ENCODE measurements around the gene MAN1C1. TPM values are rescaled to one million over a fixed set of nuclear protein-coding genes. Genes with fewer than 3 reads are reported as not detected.

The MAN1C1 gene
- total RNA-seq, 1 donor from 2014 or later = 22.6 TPM

DNA sequence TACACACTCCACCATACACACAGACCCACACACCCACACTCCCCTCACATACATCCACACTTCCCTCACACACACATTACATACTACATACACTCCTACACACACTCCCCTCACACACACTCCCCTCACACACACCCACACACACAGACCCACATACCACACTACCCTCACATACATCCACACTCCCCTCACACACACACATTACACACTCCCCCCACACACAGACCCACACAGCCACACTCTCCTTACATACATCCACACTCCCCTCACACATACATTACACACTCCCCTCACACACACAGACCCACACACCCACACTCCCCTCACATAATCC lies 150.8 kb downstream of the MAN1C1 start:
- Mint-ChIP-seq H3K4me1 (peaks cover 52% of the 10 kb centered on the region), H3K9me3 (no peaks in the 10 kb centered on the region), H3K36me3 (ENCODE audit: low read depth) (no peaks in the 10 kb centered on the region), H3K27me3 (ENCODE audit: low read depth) (no peaks in the 10 kb centered on the region), H3K4me3 (no peak overlapping the region), H3K27ac (ENCODE audit: unreplicated experiment) (no peak overlapping the region)
- TF ChIP-seq, protein P1, sequence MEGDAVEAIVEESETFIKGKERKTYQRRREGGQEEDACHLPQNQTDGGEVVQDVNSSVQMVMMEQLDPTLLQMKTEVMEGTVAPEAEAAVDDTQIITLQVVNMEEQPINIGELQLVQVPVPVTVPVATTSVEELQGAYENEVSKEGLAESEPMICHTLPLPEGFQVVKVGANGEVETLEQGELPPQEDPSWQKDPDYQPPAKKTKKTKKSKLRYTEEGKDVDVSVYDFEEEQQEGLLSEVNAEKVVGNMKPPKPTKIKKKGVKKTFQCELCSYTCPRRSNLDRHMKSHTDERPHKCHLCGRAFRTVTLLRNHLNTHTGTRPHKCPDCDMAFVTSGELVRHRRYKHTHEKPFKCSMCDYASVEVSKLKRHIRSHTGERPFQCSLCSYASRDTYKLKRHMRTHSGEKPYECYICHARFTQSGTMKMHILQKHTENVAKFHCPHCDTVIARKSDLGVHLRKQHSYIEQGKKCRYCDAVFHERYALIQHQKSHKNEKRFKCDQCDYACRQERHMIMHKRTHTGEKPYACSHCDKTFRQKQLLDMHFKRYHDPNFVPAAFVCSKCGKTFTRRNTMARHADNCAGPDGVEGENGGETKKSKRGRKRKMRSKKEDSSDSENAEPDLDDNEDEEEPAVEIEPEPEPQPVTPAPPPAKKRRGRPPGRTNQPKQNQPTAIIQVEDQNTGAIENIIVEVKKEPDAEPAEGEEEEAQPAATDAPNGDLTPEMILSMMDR (conservative IDR thresholded peaks at IDR 0.05) = no peak
- DNase-seq (ENCODE audit: low read depth, low spot score) = no peak

DNA sequence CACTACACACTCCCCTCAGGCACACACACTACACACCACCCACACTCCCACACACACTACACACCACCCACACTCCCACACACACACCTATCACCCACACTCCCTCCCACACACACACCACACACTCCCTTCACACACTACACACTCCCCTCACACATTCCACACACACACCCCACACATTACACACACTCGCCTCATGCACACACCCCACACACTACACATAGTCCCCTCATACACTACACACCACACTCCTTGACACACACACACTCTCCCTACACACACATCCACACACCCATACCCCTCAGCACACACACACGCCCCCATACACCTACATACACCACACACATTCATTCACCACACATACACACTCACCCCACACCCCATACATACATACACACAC lies 152.4 kb downstream of the MAN1C1 start:
- Mint-ChIP-seq H3K27me3 (ENCODE audit: low read depth) (no peaks in the 10 kb centered on the region), H3K27ac (ENCODE audit: unreplicated experiment) (peak overlapping the region; percentile 71), H3K9me3 (no peaks in the 10 kb centered on the region), H3K36me3 (ENCODE audit: low read depth) (no peaks in the 10 kb centered on the region), H3K4me3 (peak overlapping the region; percentile 12), H3K4me1 (peaks cover 67% of the 10 kb centered on the region)
- TF ChIP-seq, protein P1 (conservative IDR thresholded peaks at IDR 0.05) = no peak
- no peak for DNase-seq (ENCODE audit: low read depth, low spot score)

DNA sequence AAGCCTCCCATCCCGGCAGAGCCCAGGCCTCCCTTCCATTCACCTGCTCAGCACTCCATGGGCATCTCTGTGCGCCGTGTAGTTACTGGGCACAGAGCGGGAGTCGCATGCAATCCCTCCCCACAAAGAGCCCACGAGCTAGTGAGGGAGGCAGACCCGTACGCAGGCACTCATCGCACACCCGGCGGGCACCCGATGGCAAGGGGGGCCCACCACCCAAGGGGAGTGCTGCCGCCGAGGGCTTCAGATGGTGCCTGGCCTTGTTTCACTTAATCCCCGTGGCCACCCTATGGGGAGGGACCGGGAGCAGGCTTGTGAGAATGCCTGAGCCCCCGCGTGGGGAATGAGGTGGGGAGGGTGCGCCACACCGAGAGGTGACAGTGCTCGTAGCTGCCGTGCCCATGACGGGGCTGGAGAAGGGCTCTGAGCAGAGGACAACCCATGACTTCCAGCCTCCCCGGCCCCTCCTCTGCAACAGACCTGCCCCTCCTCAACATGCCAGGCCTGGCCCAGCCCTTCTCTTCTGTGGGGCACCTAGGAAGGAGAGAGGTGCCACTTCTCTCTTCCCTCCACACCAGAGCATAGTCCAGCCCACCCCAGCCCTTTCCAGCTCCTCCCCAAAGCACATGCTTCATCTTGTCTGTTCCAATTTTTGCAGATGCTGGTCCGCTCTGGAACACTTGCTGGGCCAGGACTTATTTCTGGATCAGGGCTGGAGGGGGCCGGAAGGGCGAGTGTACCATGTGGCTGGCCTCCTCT lies 153.2 kb downstream of the MAN1C1 start:
- H3K4me1 Mint-ChIP-seq = peaks cover 74% of the 10 kb centered on the region
- H3K4me3 Mint-ChIP-seq = peak overlapping the region; percentile 64

GRCh38 chr1:25770541-25771220 lies 154.1 kb downstream of the MAN1C1 start:
- peak; percentile 36 for DNase-seq (ENCODE audit: low read depth, low spot score)
- Mint-ChIP-seq H3K9me3 (no peaks in the 10 kb centered on the region), H3K27me3 (ENCODE audit: low read depth) (no peaks in the 10 kb centered on the region), H3K36me3 (ENCODE audit: low read depth) (no peaks in the 10 kb centered on the region), H3K27ac (ENCODE audit: unreplicated experiment) (peak overlapping the region; percentile 96), H3K4me1 (peaks cover 75% of the 10 kb centered on the region), H3K4me3 (peak overlapping the region; percentile 70)
- TF ChIP-seq, protein P1 (conservative IDR thresholded peaks at IDR 0.05) = no peak

More for the DNA sequence above, 153.2 kb downstream of the MAN1C1 start:
- DNase-seq (ENCODE audit: low read depth, low spot score) = no peak
- H3K36me3 Mint-ChIP-seq (ENCODE audit: low read depth) = no peaks in the 10 kb centered on the region
- no peaks in the 10 kb centered on the region for H3K9me3 Mint-ChIP-seq
- H3K27ac Mint-ChIP-seq (ENCODE audit: unreplicated experiment) = peak overlapping the region; percentile 96
- H3K27me3 Mint-ChIP-seq (ENCODE audit: low read depth) = no peaks in the 10 kb centered on the region
- TF ChIP-seq, protein P1 (conservative IDR thresholded peaks at IDR 0.05) = no peak

GRCh38 chr1:25771221-25772114 lies 154.9 kb downstream of the MAN1C1 start:
- DNase-seq (ENCODE audit: low read depth, low spot score) = peak; percentile 34
- TF ChIP-seq, protein P1 (conservative IDR thresholded peaks at IDR 0.05) = no peak

More at GRCh38 chr1:25771221-25772114, 154.9 kb downstream of the MAN1C1 start:
- Mint-ChIP-seq H3K36me3 (ENCODE audit: low read depth) (no peaks in the 10 kb centered on the region), H3K4me1 (peaks cover 68% of the 10 kb centered on the region), H3K27me3 (ENCODE audit: low read depth) (no peaks in the 10 kb centered on the region), H3K4me3 (peak overlapping the region; percentile 70), H3K27ac (ENCODE audit: unreplicated experiment) (peak overlapping the region; percentile 96), H3K9me3 (no peaks in the 10 kb centered on the region)

Data from neural crest cell (in vitro differentiated cells).